ENCODE data around the gene ACOT7. TPM values are rescaled to one million over a fixed set of nuclear protein-coding genes. Genes with fewer than 3 reads are reported as not detected.

Gene ACOT7
- total and polyA plus RNA-seq, 2 experiments from 2014 or later = 167 to 169 TPM

DNA sequence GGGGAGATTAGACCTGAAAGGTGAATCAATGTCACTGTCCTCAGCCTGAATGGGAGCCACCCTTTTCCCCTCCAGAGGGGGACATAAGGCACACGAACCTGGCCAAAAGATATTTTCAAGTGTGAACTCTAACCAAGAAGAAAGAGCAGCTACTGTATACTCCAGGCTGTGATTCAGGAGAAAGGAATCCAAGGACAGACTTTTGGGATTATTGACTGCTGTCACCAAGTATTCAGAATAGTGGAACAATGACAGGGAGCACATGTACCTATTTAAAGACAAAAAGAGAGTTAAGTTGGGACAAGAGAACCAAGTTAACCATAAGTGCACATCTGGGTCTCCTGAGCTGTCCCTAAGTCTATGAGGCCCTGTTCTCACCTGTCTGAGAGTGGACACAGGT lies 160.2 kb downstream of the ACOT7 start (continued):
- no peak for TF ChIP-seq ZNF462 (CRISPR knock-in tag; IDR thresholded peaks at IDR 0.05)
- TF ChIP-seq JUNB (IDR thresholded peaks at IDR 0.05; ENCODE audit: unreplicated experiment) = no peak
- no peak for TF ChIP-seq POLR2AphosphoS5 (IDR thresholded peaks at IDR 0.05; ENCODE audit: low read depth)
- TF ChIP-seq NANOG (IDR thresholded peaks at IDR 0.05; ENCODE audit: borderline replicate concordance) = no peak
- TF ChIP-seq ZNF114 (CRISPR knock-in tag; IDR thresholded peaks at IDR 0.05) = no peak
- TF ChIP-seq EZH2phosphoT487 (IDR thresholded peaks at IDR 0.05; ENCODE audit: unreplicated experiment) = no peak

- DNase-seq (ENCODE audit: low spot score) = no peak
- Mint-ChIP-seq H3K27me3 (ENCODE audit: insufficient read depth, low read depth, poor library complexity) (peaks cover 14% of the 10 kb centered on the region), H3K36me3 (ENCODE audit: low read depth) (peaks cover 80% of the 10 kb centered on the region), H3K27ac (no peak overlapping the region), H3K4me3 (no peak overlapping the region), H3K9me3 (no peaks in the 10 kb centered on the region), H3K4me1 (no peaks in the 10 kb centered on the region; the same call in 2 of the 3 replicates)
- Histone ChIP-seq H3K79me2 (replicated peaks; ENCODE audit: insufficient read depth) (peaks cover 18% of the 10 kb centered on the region), H3K4me2 (no peak overlapping the region), H3K4me3 (no peak overlapping the region), H2AFZ (no peak overlapping the region), H3K36me3 (ENCODE audit: insufficient read depth) (peaks cover 48% of the 10 kb centered on the region), H3K4me1 (ENCODE audit: insufficient read depth) (no peaks in the 10 kb centered on the region), H3K27me3 (ENCODE audit: insufficient read depth) (no peaks in the 10 kb centered on the region), H3K9me2 (ENCODE audit: insufficient read depth) (no peaks in the 10 kb centered on the region), H3K27ac (ENCODE audit: low read depth) (no peak overlapping the region), H4K20me1 (replicated peaks; ENCODE audit: insufficient read depth) (peaks cover 38% of the 10 kb centered on the region), H3F3A (replicated peaks; ENCODE audit: low read depth) (peaks cover 11% of the 10 kb centered on the region; the same call in 1 of the 2 replicates)
- TF ChIP-seq, protein P1, sequence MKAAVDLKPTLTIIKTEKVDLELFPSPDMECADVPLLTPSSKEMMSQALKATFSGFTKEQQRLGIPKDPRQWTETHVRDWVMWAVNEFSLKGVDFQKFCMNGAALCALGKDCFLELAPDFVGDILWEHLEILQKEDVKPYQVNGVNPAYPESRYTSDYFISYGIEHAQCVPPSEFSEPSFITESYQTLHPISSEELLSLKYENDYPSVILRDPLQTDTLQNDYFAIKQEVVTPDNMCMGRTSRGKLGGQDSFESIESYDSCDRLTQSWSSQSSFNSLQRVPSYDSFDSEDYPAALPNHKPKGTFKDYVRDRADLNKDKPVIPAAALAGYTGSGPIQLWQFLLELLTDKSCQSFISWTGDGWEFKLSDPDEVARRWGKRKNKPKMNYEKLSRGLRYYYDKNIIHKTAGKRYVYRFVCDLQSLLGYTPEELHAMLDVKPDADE (IDR thresholded peaks at IDR 0.05) = no peak
- TF ChIP-seq NANOG (IDR thresholded peaks at IDR 0.05; ENCODE audit: borderline replicate concordance) = no peak
- ATAC-seq = no peak
Measured at GRCh38 chr1:6225651-6226050, 167.9 kb downstream of the ACOT7 start.

All from GM23338 (cell line).